ENCODE measurements around the gene RAB6B.

The RAB6B gene

GRCh38 chr3:133882986-133883586 is 12.6 kb downstream of the RAB6B start:
- TF ChIP-seq, protein P1, sequence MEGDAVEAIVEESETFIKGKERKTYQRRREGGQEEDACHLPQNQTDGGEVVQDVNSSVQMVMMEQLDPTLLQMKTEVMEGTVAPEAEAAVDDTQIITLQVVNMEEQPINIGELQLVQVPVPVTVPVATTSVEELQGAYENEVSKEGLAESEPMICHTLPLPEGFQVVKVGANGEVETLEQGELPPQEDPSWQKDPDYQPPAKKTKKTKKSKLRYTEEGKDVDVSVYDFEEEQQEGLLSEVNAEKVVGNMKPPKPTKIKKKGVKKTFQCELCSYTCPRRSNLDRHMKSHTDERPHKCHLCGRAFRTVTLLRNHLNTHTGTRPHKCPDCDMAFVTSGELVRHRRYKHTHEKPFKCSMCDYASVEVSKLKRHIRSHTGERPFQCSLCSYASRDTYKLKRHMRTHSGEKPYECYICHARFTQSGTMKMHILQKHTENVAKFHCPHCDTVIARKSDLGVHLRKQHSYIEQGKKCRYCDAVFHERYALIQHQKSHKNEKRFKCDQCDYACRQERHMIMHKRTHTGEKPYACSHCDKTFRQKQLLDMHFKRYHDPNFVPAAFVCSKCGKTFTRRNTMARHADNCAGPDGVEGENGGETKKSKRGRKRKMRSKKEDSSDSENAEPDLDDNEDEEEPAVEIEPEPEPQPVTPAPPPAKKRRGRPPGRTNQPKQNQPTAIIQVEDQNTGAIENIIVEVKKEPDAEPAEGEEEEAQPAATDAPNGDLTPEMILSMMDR (IDR thresholded peaks at IDR 0.05) = no peak
- no peak for DNase-seq
- Histone ChIP-seq H3K27me3 (no peaks in the 10 kb centered on the region), H3K4me1 (peaks cover 0 to 9% (median 0%) of the 10 kb centered on the region in 4 donors), H3K4me3 (no peak overlapping the region), H3K36me3 (no peaks in the 10 kb centered on the region), H3K27ac (no peak overlapping the region), H3K9me3 (peaks cover 0 to 9% (median 4%) of the 10 kb centered on the region in 3 donors)
- intact Hi-C loops (cut with DNase I; ENCODE audit: low total_unique reads) = no loop called here

DNA sequence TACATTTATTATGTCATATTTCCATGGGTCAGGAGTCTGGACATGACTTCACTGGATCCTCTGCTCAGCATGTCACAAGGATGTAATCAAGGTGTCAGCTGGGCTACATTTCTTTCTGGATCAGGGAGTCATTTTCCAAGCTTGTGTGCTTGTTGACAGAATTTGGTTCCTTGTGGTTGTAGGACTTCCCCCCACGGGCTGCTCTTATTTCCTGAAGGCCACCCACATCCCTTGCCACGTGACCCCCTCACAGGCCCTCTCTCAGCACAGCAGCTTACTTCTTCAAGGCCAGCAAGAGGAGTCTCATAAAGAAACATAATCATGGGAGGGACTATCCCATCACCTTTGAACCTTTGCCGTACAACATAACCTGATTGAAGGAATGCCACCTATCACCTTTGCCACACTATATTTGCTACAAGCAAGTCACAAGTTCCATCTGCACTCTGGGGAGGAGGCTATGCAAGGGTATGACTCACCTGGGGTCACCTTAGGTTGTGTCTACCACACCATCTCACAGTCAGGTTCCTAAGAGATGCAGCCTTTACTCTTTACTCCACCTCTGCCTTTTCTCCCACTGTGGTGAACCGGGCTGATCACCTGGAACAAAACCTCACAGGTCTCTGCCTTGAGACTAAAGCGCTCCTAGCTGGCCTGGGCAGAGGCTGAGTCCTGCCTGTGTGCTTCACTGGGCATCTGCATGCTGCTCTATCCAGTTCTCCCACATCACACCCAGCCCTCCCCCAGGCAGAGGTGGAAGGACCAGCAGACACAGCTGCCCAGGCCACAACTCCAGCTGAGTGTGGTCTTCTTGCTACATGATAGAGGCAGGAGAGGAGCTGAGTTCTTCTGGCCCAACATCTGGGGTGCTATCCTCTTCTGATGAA is 13.5 kb downstream of the RAB6B start:
- TF ChIP-seq, protein P1 (IDR thresholded peaks at IDR 0.05) = no peak
- intact Hi-C loops (cut with DNase I; ENCODE audit: low total_unique reads) = no loop called here
- Histone ChIP-seq H3K4me1 (peaks cover 0 to 9% (median 0%) of the 10 kb centered on the region in 4 donors), H3K9me3 (peaks cover 0 to 12% (median 4%) of the 10 kb centered on the region in 3 donors), H3K36me3 (no peaks in the 10 kb centered on the region), H3K4me3 (no peak overlapping the region), H3K27ac (no peak overlapping the region), H3K27me3 (no peaks in the 10 kb centered on the region)
- no peak for DNase-seq

DNA sequence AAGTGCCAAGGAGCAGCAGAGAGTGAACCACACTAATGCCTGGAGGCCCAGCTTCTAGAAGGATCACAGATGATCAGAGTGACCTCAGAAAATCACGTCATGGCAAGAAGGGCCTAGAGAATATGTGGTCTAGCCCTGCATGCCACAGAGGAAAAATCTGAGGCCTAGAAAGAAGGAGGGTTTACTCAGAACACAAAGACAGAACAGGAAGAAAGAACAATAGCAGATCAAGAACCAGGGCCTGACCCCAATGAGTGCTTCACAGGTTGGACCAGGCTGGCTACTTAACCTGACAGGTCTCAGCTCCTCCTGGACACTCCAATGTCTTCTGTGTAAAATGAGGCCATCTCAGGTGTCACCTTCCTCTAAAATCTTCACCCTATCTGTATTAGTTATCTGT is 14.2 kb downstream of the RAB6B start:
- intact Hi-C loops (cut with DNase I; ENCODE audit: low total_unique reads) = no loop called here
- Histone ChIP-seq H3K4me1 (peaks cover 0 to 9% (median 0%) of the 10 kb centered on the region in 4 donors), H3K36me3 (no peaks in the 10 kb centered on the region), H3K9me3 (peaks cover 0 to 12% (median 4%) of the 10 kb centered on the region in 3 donors), H3K27me3 (no peaks in the 10 kb centered on the region), H3K27ac (no peak overlapping the region), H3K4me3 (no peak overlapping the region)
- DNase-seq = no peak
- TF ChIP-seq, protein P1 (IDR thresholded peaks at IDR 0.05) = no peak

- no peaks in the 10 kb centered on the region for H3K27me3 ChIP-seq
- DNase-seq = no peak
- intact Hi-C loops (cut with DNase I; ENCODE audit: low total_unique reads) = no loop called here
- H3K36me3 ChIP-seq = no peaks in the 10 kb centered on the region
- no peak overlapping the region for H3K4me3 ChIP-seq
- H3K9me3 ChIP-seq = peaks cover 0 to 12% (median 4%) of the 10 kb centered on the region in 3 donors
- H3K27ac ChIP-seq = no peak overlapping the region
- peaks cover 0 to 9% (median 0%) of the 10 kb centered on the region in 4 donors for H3K4me1 ChIP-seq
- TF ChIP-seq, protein P1 (IDR thresholded peaks at IDR 0.05) = no peak
Observed at GRCh38 chr3:133880886-133881455, 14.7 kb downstream of the RAB6B start.

GRCh38 chr3:133880287-133880686 is 15.4 kb downstream of the RAB6B start:
- peaks cover 0 to 9% (median 0%) of the 10 kb centered on the region in 4 donors for H3K4me1 ChIP-seq
- no peaks in the 10 kb centered on the region for H3K36me3 ChIP-seq
- H3K9me3 ChIP-seq = peaks cover 0 to 12% (median 4%) of the 10 kb centered on the region in 3 donors
- DNase-seq = no peak
- H3K27ac ChIP-seq = no peak overlapping the region
- intact Hi-C loops (cut with DNase I; ENCODE audit: low total_unique reads) = no loop called here
- H3K27me3 ChIP-seq = no peaks in the 10 kb centered on the region
- TF ChIP-seq, protein P1 (IDR thresholded peaks at IDR 0.05) = no peak
- H3K4me3 ChIP-seq = no peak overlapping the region
